GOT3 (cell line): Measurements from ENCODE around the gene SAXO1.

ENCODE experiments used
- DNase-seq: peaks from one replicate; lab custom pipeline; 2025; ENCODE audit warnings: mixed read lengths; lab: John Stamatoyannopoulos, UW

Gene SAXO1

GRCh38 chr9:18910916-18911315 lies 122.1 kb downstream of the SAXO1 start:
- DNase-seq: no peak

GRCh38 chr9:18910435-18910834 lies 122.6 kb downstream of the SAXO1 start:
- DNase-seq: no peak

- no peak for DNase-seq
These were observed 123.6 kb downstream of the SAXO1 start for GRCh38 chr9:18909140-18910018.

- no peak for DNase-seq
These were observed 124.9 kb downstream of the SAXO1 start for GRCh38 chr9:18907927-18908625.

GRCh38 chr9:18906656-18907395 lies 126.2 kb downstream of the SAXO1 start:
- DNase-seq: no peak

- no peak for DNase-seq
These were observed 127.0 kb downstream of the SAXO1 start for GRCh38 chr9:18905883-18906629.

GRCh38 chr9:18905028-18905882 lies 127.8 kb downstream of the SAXO1 start:
- no peak for DNase-seq

- DNase-seq: no peak
These were observed 129.6 kb downstream of the SAXO1 start for GRCh38 chr9:18903450-18903849.

- no peak for DNase-seq
These were observed 136.4 kb downstream of the SAXO1 start for GRCh38 chr9:18896531-18897179.

GRCh38 chr9:18896004-18896403 lies 137.0 kb downstream of the SAXO1 start:
- no peak for DNase-seq

GRCh38 chr9:18893491-18893890 lies 139.5 kb downstream of the SAXO1 start:
- no peak for DNase-seq

- DNase-seq: no peak
These were observed 140.0 kb downstream of the SAXO1 start for GRCh38 chr9:18893046-18893445.

GRCh38 chr9:18891946-18892670 lies 140.9 kb downstream of the SAXO1 start:
- no peak for DNase-seq

- no peak for DNase-seq
These were observed 142.6 kb downstream of the SAXO1 start for GRCh38 chr9:18890372-18890771.

- no peak for DNase-seq
These were observed 143.5 kb downstream of the SAXO1 start for GRCh38 chr9:18889550-18889949.

- DNase-seq: no peak
These were observed 144.7 kb downstream of the SAXO1 start for GRCh38 chr9:18888290-18888689.

GRCh38 chr9:18887546-18887945 lies 145.5 kb downstream of the SAXO1 start:
- no peak for DNase-seq

- no peak for DNase-seq
These were observed 151.3 kb downstream of the SAXO1 start for GRCh38 chr9:18881758-18882157.

GRCh38 chr9:18877984-18878383 lies 155.0 kb downstream of the SAXO1 start:
- no peak for DNase-seq
